ENCODE results near the gene KDM4E. TPM values are rescaled to one million over a fixed set of nuclear protein-coding genes. Genes with fewer than 3 reads are reported as not detected.

Gene KDM4E
- not detected for total RNA-seq
- total RNA-seq (2013), result not detected

- no peak within 1 kb of the TSS for H3K4me3 ChIP-seq (ENCODE audit: low read length)
- ATAC-seq (no peak), DNase-seq (no peak)
- Mint-ChIP-seq H3K27ac (no peak within 1 kb of the TSS), H3K27me3 (ENCODE audit: low read depth in 2 of 2) (peaks cover 4 to 23% of the 10 kb centered on the region in 2 donors), H3K36me3 (no peaks in the 10 kb centered on the region), H3K4me1 (no peaks in the 10 kb centered on the region), H3K4me3 (no peak within 1 kb of the TSS), H3K9me3 (no peaks in the 10 kb centered on the region)
- no peaks in the 10 kb centered on the region for H3K9me3 ChIP-seq (ENCODE audit: control insufficient read depth, insufficient read depth, low read length)
- no peak within 1 kb of the TSS for H3K27ac ChIP-seq (ENCODE audit: low read length)
- WGBS (ENCODE audit: insufficient coverage), result 88% methylated on average over 1 of the region's 1 CpG
- no peaks in the 10 kb centered on the region for H3K27me3 ChIP-seq (ENCODE audit: control insufficient read depth, insufficient read depth, low read length)
- intact Hi-C loops (cut with micrococcal nuclease), result no loop called here
- TF ChIP-seq, protein P1, sequence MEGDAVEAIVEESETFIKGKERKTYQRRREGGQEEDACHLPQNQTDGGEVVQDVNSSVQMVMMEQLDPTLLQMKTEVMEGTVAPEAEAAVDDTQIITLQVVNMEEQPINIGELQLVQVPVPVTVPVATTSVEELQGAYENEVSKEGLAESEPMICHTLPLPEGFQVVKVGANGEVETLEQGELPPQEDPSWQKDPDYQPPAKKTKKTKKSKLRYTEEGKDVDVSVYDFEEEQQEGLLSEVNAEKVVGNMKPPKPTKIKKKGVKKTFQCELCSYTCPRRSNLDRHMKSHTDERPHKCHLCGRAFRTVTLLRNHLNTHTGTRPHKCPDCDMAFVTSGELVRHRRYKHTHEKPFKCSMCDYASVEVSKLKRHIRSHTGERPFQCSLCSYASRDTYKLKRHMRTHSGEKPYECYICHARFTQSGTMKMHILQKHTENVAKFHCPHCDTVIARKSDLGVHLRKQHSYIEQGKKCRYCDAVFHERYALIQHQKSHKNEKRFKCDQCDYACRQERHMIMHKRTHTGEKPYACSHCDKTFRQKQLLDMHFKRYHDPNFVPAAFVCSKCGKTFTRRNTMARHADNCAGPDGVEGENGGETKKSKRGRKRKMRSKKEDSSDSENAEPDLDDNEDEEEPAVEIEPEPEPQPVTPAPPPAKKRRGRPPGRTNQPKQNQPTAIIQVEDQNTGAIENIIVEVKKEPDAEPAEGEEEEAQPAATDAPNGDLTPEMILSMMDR (IDR thresholded peaks at IDR 0.05), result no peak
- H3K4me1 ChIP-seq (ENCODE audit: control insufficient read depth, insufficient read depth, low read length), result no peaks in the 10 kb centered on the region
- no peaks in the 10 kb centered on the region for H3K36me3 ChIP-seq (ENCODE audit: control insufficient read depth, insufficient read depth, low read length)
Measured at GRCh38 chr11:95024958-95025357, at the start of gene KDM4E. Gene KDM4E, plus strand, starts transcription at chr11:95025258. Its CDS starts 300 bp downstream, at chr11:95025558.

- TF ChIP-seq, protein P1 (IDR thresholded peaks at IDR 0.05), result no peak
- Mint-ChIP-seq H3K9me3 (no peaks in the 10 kb centered on the region), H3K4me3 (no peak overlapping the region), H3K27ac (no peak overlapping the region), H3K4me1 (peaks cover 19 to 27% of the 10 kb centered on the region in 2 donors), H3K27me3 (ENCODE audit: low read depth in 2 of 2) (peaks cover 15 to 17% of the 10 kb centered on the region in 2 donors), H3K36me3 (peaks cover 15% of the 10 kb centered on the region)
- no peak for DNase-seq
- H3K9me3 ChIP-seq (ENCODE audit: control insufficient read depth, insufficient read depth, low read length), result no peaks in the 10 kb centered on the region
- intact Hi-C loops (cut with micrococcal nuclease), result no loop called here
- H3K27ac ChIP-seq (ENCODE audit: low read length), result no peak overlapping the region
- 100% methylated on average over 1 of the region's 1 CpG for WGBS (ENCODE audit: insufficient coverage)
- H3K4me1 ChIP-seq (ENCODE audit: control insufficient read depth, insufficient read depth, low read length), result peaks cover 4% of the 10 kb centered on the region
- peaks cover 10% of the 10 kb centered on the region for H3K36me3 ChIP-seq (ENCODE audit: control insufficient read depth, insufficient read depth, low read length)
- no peaks in the 10 kb centered on the region for H3K27me3 ChIP-seq (ENCODE audit: control insufficient read depth, insufficient read depth, low read length)
- ATAC-seq, result no peak
- H3K4me3 ChIP-seq (ENCODE audit: low read length), result no peak overlapping the region
Measured at GRCh38 chr11:94975599-94975998, 49.5 kb upstream of the KDM4E start.

- no peaks in the 10 kb centered on the region for H3K4me1 Mint-ChIP-seq
- H3K4me1 ChIP-seq (ENCODE audit: control insufficient read depth, insufficient read depth, low read length), result no peaks in the 10 kb centered on the region
- no peak for ATAC-seq
- no peak overlapping the region for H3K4me3 Mint-ChIP-seq
- H3K27ac ChIP-seq (ENCODE audit: low read length), result no peak overlapping the region
- no peaks in the 10 kb centered on the region for H3K36me3 Mint-ChIP-seq
- no peaks in the 10 kb centered on the region for H3K9me3 ChIP-seq (ENCODE audit: control insufficient read depth, insufficient read depth, low read length)
- DNase-seq, result no peak
- no peak overlapping the region for H3K4me3 ChIP-seq (ENCODE audit: low read length)
- 67% methylated on average over 3 of the region's 4 CpGs for WGBS (ENCODE audit: insufficient coverage)
- H3K27me3 Mint-ChIP-seq (ENCODE audit: low read depth in 2 of 2), result peaks cover 19 to 63% of the 10 kb centered on the region in 2 donors
- no peaks in the 10 kb centered on the region for H3K36me3 ChIP-seq (ENCODE audit: control insufficient read depth, insufficient read depth, low read length)
- peaks cover 7% of the 10 kb centered on the region for H3K27me3 ChIP-seq (ENCODE audit: control insufficient read depth, insufficient read depth, low read length)
- TF ChIP-seq, protein P1 (IDR thresholded peaks at IDR 0.05), result no peak
- no peaks in the 10 kb centered on the region for H3K9me3 Mint-ChIP-seq
- intact Hi-C loops (cut with micrococcal nuclease), result no loop called here
- no peak overlapping the region for H3K27ac Mint-ChIP-seq
Measured at GRCh38 chr11:94987378-94987777, 37.7 kb upstream of the KDM4E start.

- Mint-ChIP-seq H3K4me1 (no peaks in the 10 kb centered on the region), H3K4me3 (no peak overlapping the region), H3K36me3 (no peaks in the 10 kb centered on the region), H3K27ac (no peak overlapping the region), H3K27me3 (ENCODE audit: low read depth in 2 of 2) (peaks cover 14 to 53% of the 10 kb centered on the region in 2 donors), H3K9me3 (no peaks in the 10 kb centered on the region)
- H3K4me3 ChIP-seq (ENCODE audit: low read length), result no peak overlapping the region
- peaks cover 7% of the 10 kb centered on the region for H3K27me3 ChIP-seq (ENCODE audit: control insufficient read depth, insufficient read depth, low read length)
- TF ChIP-seq, protein P1 (IDR thresholded peaks at IDR 0.05), result no peak
- H3K4me1 ChIP-seq (ENCODE audit: control insufficient read depth, insufficient read depth, low read length), result no peaks in the 10 kb centered on the region
- no peaks in the 10 kb centered on the region for H3K36me3 ChIP-seq (ENCODE audit: control insufficient read depth, insufficient read depth, low read length)
- no peak for DNase-seq
- no peak overlapping the region for H3K27ac ChIP-seq (ENCODE audit: low read length)
- intact Hi-C loops (cut with micrococcal nuclease), result no loop called here
- WGBS (ENCODE audit: insufficient coverage), result 93% methylated on average over 1 of the region's 1 CpG
- no peaks in the 10 kb centered on the region for H3K9me3 ChIP-seq (ENCODE audit: control insufficient read depth, insufficient read depth, low read length)
- no peak for ATAC-seq
Measured at GRCh38 chr11:94988748-94989147, 36.3 kb upstream of the KDM4E start.

All from natural killer cell (primary cell).